ENCODE data around the gene CREB5. TPM values are rescaled to one million over a fixed set of nuclear protein-coding genes. Genes with fewer than 3 reads are reported as not detected.

CREB5 gene
- total RNA-seq, 4 donors from 2014 or later = 11.9 to 25.3 (median 14.4) TPM

DNA sequence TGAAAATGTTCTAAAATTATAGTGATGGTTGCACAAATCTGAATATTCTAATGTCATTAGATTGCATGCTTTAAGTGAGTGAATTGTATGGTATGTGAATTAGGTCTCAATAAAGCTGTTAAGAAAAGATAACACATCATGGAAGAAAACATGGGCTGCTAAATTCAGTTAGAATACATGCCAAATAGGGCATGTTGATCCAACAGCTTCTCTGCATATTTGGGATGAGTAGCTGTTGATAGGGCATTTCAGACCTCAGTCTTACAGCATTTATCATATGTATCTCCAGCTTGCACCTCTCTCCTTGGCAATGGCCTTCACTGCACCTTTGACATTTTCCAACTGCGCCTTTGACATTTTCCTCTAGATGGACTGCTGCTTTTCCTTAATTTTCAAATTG, 13.2 kb downstream of the CREB5 start:
- TF ChIP-seq, protein P1, sequence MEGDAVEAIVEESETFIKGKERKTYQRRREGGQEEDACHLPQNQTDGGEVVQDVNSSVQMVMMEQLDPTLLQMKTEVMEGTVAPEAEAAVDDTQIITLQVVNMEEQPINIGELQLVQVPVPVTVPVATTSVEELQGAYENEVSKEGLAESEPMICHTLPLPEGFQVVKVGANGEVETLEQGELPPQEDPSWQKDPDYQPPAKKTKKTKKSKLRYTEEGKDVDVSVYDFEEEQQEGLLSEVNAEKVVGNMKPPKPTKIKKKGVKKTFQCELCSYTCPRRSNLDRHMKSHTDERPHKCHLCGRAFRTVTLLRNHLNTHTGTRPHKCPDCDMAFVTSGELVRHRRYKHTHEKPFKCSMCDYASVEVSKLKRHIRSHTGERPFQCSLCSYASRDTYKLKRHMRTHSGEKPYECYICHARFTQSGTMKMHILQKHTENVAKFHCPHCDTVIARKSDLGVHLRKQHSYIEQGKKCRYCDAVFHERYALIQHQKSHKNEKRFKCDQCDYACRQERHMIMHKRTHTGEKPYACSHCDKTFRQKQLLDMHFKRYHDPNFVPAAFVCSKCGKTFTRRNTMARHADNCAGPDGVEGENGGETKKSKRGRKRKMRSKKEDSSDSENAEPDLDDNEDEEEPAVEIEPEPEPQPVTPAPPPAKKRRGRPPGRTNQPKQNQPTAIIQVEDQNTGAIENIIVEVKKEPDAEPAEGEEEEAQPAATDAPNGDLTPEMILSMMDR (IDR thresholded peaks at IDR 0.05; ENCODE audit: low read depth) = no peak

GRCh38 chr7:28427236-28427635, 14.9 kb downstream of the CREB5 start:
- TF ChIP-seq, protein P1 (IDR thresholded peaks at IDR 0.05; ENCODE audit: low read depth) = no peak

DNA sequence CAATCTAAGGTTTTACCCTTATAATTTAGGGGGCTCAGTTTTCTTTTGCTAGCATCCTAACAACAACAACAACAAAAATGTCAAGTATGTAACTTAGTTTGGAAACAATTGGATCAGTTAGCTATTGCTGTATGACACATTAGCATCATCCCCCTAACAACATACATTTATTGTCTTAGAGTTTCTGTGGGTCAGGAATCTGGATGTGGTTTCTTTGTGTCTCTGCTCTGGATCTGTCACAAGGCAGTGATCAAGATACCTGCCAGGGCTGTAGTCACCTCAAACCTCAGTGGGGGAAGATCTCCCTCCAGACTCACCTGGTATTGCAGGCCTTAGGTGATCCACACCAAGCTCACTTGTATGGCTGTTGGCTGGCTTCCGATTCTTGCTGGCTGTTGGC, 18.3 kb downstream of the CREB5 start:
- TF ChIP-seq, protein P1 (IDR thresholded peaks at IDR 0.05; ENCODE audit: low read depth) = no peak

DNA sequence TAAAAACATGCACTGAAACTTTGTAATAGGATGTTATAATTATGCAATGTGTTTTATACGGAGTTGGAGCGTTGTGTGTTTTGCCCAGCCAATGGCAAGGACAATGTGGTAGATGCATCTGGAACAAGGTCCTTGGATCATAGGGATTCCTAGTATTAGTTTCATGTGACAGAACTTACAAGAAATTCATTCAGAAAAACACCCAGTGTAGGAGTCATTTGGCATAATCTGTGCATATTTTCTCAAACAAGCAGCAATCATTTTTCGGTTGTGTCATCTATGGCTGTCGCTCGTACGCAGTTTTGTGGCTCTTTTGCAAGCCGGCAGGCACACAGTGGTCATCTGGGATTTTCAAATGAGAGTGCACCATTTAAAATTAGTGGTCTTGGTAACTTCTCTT, 19.8 kb downstream of the CREB5 start:
- TF ChIP-seq, protein P1 (IDR thresholded peaks at IDR 0.05; ENCODE audit: low read depth) = no peak

DNA sequence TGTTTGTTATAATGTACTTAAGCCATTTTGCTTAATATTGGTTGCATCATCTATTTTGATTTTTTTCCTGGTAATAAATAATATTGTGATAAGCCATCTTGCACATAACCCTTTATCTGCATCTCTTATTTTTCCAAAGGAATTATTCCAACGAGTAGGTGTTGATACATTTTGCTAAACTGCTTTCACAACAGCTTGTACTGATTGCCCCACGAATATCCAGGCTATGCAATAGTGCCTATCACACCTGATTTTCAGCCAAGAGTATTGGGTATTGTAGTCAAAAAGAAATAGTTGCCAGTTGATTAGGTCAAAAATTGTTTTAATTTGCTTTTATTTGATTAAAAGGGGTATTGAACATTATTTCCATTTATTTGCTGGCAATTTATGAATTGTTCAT, 20.7 kb downstream of the CREB5 start:
- TF ChIP-seq, protein P1 (IDR thresholded peaks at IDR 0.05; ENCODE audit: low read depth) = no peak

DNA sequence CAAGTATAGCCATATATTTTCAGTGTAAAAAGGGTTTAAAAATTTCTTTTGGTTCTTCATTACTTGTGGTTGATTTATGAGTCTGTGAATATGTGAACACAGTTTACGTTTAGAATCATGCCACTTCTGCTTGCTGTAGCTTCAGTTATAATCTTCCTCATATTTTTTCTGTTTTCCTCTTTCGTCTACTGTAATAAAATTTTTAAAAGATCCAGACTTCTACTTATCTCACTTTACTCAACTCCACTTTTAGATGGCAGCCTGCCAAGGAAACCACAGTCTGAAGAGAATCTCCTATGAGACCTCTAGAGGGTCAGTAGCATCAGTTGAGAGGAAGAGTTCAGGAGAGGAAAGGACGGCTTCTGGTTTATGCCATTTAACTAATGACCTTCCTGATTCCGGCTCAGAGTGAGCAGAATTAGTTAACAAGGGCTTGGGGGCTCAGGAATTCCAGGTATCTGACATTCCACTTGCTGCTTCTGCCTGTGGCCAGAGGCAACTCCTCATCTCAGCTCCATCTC, 21.4 kb downstream of the CREB5 start:
- TF ChIP-seq, protein P1 (IDR thresholded peaks at IDR 0.05; ENCODE audit: low read depth) = no peak

DNA sequence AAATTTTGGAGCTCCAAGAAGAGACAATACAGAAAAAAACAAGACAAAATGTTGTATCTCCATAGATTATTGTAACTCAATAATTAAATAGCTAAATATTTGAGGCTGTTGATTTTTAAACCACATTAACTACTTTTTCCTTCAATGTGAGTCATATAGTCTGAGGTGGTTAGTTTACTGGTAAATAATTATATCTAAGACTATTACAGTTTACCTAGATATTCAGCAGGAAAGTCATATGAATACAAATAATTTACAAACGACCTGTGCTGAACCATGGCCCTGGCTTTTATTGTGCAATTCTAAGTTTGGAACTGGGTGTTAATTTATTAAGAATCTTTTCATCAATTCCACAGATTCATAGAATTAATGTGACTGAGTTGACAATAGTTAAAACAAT, 22.2 kb downstream of the CREB5 start:
- TF ChIP-seq, protein P1 (IDR thresholded peaks at IDR 0.05; ENCODE audit: low read depth) = no peak

Data from subcutaneous adipose tissue (tissue), 4 donors.